Testis (tissue), 3 donors: ENCODE data around the gene CACNA1C. TPM values are rescaled to one million over a fixed set of nuclear protein-coding genes. Genes with fewer than 3 reads are reported as not detected.

Experiments
- DNase-seq: peaks from one replicate; pipeline ENCODE4 v3.0.0-alpha.2; 2019
- H3K27ac ChIP-seq, 2 donors: fragments of 200-600 bp; sonication (generic); one replicate each; pipeline ENCODE4 v1.5.1; 2019
- H3K27me3 ChIP-seq: fragments of 200-600 bp; sonication (generic); one replicate; pipeline ENCODE4 v1.5.1; 2019
- H3K36me3 ChIP-seq: fragments of 200-600 bp; sonication (generic); one replicate; pipeline ENCODE4 v1.5.1; 2017; ENCODE audit warnings: low read depth; ENCODE audit errors: missing control alignments
- H3K4me1 ChIP-seq: fragments of 200-600 bp; sonication (generic); one replicate; pipeline ENCODE4 v1.5.1; 2019
- H3K4me3 ChIP-seq, 2 donors: fragments of 200-600 bp; sonication (generic); one replicate each; pipeline ENCODE4 v1.5.1; 2017 to 2019
- H3K9me3 ChIP-seq: fragments of 200-600 bp; sonication (generic); one replicate; pipeline ENCODE4 v1.5.1; 2017
- POLR2A ChIP-seq: fragments of 450-650 bp; IDR thresholded peaks from one replicate; pipeline ENCODE4 v1.6.1; 2017; ENCODE audit warnings: antibody characterized with exemption, mild to moderate bottlenecking, moderate library complexity
- WGBS, 2 donors: methylation state at CpG; one replicate each; pipeline ENCODE4 v1.1.5; 2018; 5-methylcytosine and 5-hydroxymethylcytosine counted together
- intact Hi-C: fragments of 100-400 bp; cut with DNase I; formaldehyde crosslinking; loops from one replicate; pipeline ENCODE4 v1.15.1; 2023; ENCODE audit warnings: low total_unique reads
- polyA plus RNA-seq: library from polyadenylated mRNA; stranded (reverse); fragments of 350-450 nt; fragmentation: Illumina TruSeq; extraction: RNeasy Lipid Tissue Mini Kit (QIAGEN cat#74804); gene quantifications from one replicate; pipeline ENCODE4 v1.2.3, GENCODE V29; 2014; ENCODE audit warnings: low read depth, low replicate concordance; ENCODE audit not compliant: insufficient read depth
- total RNA-seq, 2 donors: library from RNA; depleted of rRNA; stranded (reverse); fragments of >200 nt; gene quantifications; one replicate each; pipeline ENCODE4 v1.2.3, GENCODE V29; 2016
- TF ChIP-seq, protein P1 (sequence below), 3 experiments: fragments of 450-650 bp in 2 of 3; fragments of 200-600 bp in 1 of 3; sonication (generic) in 1 of 3; IDR thresholded peaks; one replicate each; pipeline ENCODE4 v1.5.1; 2016 to 2019; ENCODE audit warnings: antibody characterized with exemption in 3 of 3, mild to moderate bottlenecking in 2 of 3, moderate library complexity in 1 of 3

CACNA1C gene
- total and polyA plus RNA-seq, 3 donors from 2014 or later = 20.3 to 36.8 (median 32.0) TPM

DNA sequence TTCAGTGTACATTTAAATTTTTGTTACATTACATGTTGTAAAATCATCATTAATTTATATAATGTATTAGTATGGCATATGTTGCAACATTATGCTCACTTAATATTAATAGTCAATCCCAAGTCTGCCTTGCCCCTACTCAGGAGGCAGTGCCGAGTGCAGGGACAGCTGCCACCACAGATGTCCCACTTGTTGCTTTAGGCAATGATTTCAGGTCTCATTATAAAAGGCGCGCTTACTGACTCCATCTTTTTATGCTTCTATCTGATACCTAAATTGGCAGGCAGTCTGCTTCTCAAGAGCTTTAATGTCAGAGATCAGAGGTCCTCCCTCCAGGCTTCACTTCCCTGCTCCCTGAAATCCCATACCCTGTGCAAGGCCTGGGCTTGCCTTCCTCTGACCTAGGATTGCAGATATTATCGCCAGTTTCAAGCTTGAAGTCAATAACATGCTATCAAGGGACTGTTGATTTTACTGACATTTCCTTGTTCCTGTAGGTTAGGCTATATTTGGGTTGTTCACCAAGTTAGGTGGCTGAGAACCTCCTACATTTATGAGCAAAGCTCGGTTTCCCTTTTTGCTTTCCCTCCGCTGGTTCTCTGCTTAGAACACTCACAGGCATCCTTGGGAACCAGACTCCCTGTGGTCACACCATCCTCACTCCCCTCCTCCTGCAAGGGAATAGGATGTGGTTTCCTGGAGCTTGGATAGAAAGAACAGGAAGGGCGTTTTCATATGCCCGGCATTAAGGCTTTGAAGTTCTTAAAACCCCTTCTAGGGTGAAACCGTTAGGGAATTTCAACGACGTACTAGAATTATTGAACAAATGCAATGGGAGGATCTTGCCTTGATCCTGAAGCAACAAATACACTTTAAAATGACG is 533.6 kb downstream of the CACNA1C start:
- Histone ChIP-seq H3K4me1 (no peaks in the 10 kb centered on the region), H3K27ac (no peak overlapping the region), H3K9me3 (no peaks in the 10 kb centered on the region), H3K4me3 (no peak overlapping the region), H3K36me3 (no peaks in the 10 kb centered on the region), H3K27me3 (no peaks in the 10 kb centered on the region)
- WGBS, 2 donors = 79 to 80% methylated on average over 12 of the region's 12 CpGs
- no peak for TF ChIP-seq POLR2A
- TF ChIP-seq, protein P1, sequence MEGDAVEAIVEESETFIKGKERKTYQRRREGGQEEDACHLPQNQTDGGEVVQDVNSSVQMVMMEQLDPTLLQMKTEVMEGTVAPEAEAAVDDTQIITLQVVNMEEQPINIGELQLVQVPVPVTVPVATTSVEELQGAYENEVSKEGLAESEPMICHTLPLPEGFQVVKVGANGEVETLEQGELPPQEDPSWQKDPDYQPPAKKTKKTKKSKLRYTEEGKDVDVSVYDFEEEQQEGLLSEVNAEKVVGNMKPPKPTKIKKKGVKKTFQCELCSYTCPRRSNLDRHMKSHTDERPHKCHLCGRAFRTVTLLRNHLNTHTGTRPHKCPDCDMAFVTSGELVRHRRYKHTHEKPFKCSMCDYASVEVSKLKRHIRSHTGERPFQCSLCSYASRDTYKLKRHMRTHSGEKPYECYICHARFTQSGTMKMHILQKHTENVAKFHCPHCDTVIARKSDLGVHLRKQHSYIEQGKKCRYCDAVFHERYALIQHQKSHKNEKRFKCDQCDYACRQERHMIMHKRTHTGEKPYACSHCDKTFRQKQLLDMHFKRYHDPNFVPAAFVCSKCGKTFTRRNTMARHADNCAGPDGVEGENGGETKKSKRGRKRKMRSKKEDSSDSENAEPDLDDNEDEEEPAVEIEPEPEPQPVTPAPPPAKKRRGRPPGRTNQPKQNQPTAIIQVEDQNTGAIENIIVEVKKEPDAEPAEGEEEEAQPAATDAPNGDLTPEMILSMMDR (IDR thresholded peaks at IDR 0.05) = no peak
- DNase-seq = no peak
- intact Hi-C loops = loop anchor here (10.0 kb wide), 1 partner anchor 532 kb away; the partner anchor contains the start of gene CACNA1C

DNA sequence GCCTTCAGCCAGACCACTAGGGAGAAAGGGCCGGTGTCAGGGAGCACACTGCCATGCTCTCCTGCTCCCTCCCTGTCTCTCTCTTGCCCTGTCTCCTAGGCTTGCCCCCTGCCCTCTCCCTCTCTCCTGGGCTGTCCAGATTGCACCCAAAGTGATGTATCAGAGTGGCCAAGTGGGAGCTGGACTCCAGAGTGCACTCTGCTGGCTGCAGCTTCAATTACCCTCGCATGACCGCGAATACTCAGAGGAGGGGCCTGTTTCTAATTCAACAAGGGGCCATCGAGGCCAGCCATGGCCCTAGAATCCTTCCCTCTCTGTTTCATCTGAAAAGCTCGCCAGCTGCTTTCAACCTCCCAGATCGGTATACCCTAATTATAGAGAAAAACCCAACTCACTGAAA is 535.6 kb downstream of the CACNA1C start:
- 93 to 94% methylated on average over 7 of the region's 7 CpGs for WGBS, 2 donors
- Histone ChIP-seq H3K9me3 (no peaks in the 10 kb centered on the region), H3K27ac (no peak overlapping the region), H3K36me3 (no peaks in the 10 kb centered on the region), H3K27me3 (no peaks in the 10 kb centered on the region), H3K4me3 (no peak overlapping the region), H3K4me1 (no peaks in the 10 kb centered on the region)
- no peak for DNase-seq
- no peak for TF ChIP-seq POLR2A
- TF ChIP-seq, protein P1 (IDR thresholded peaks at IDR 0.05) = no peak
- intact Hi-C loops = loop anchor here (10.0 kb wide), 1 partner anchor 534 kb away; the partner anchor contains the start of gene CACNA1C

DNA sequence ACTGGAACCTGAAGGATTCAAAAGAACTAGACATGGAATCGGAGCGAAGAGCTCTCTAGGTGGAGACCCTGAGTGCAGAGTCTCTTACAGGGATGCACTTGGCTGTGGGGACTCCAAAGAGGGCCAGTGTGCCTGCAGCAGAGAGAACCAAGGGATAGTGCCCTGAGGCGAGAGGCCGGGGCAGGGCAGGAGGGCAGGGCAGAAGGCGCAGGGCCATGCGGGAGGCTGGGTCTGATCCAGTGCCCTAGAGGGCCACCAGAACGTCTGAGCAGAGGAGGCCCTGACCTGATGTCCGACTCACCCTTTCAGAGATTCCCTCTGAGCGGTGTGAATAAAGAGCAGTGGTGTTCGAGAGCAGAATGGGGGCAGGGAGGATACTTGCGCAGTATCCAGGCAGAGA is 536.6 kb downstream of the CACNA1C start:
- H3K27me3 ChIP-seq = no peaks in the 10 kb centered on the region
- TF ChIP-seq POLR2A = no peak
- TF ChIP-seq, protein P1 (IDR thresholded peaks at IDR 0.05) = no peak
- H3K9me3 ChIP-seq = no peaks in the 10 kb centered on the region
- H3K36me3 ChIP-seq = no peaks in the 10 kb centered on the region
- no peak overlapping the region for H3K4me3 ChIP-seq
- 92 to 94% methylated on average over 10 to 11 of the region's 11 CpGs for WGBS, 2 donors
- no peaks in the 10 kb centered on the region for H3K4me1 ChIP-seq
- H3K27ac ChIP-seq = no peak overlapping the region
- DNase-seq = no peak
- intact Hi-C loops = loop anchor here (10.0 kb wide), 1 partner anchor 535 kb away; the partner anchor contains the start of gene CACNA1C

DNA sequence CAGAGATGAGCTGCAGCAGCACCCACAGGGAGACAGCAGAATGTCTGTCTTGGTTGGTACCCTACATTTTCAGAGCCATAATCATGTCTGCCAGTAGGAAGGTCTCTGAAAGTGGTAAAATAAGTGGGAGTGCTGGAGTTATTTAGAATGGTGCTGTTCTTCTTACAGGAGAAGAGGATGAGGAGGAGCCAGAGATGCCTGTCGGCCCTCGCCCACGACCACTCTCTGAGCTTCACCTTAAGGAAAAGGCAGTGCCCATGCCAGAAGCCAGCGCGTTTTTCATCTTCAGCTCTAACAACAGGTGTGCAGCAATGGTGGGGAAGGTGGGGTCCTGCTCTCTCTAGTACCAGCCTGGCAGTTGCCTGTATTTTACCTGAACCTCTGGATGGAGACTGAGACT is 540.3 kb downstream of the CACNA1C start:
- H3K36me3 ChIP-seq = no peaks in the 10 kb centered on the region
- no peak overlapping the region for H3K4me3 ChIP-seq
- TF ChIP-seq, protein P1 (IDR thresholded peaks at IDR 0.05) = no peak
- no peak for TF ChIP-seq POLR2A
- intact Hi-C loops = no loop called here
- H3K27me3 ChIP-seq = no peaks in the 10 kb centered on the region
- H3K4me1 ChIP-seq = no peaks in the 10 kb centered on the region
- WGBS, 2 donors = 90 to 96% methylated on average over 5 of the region's 5 CpGs
- DNase-seq = no peak
- H3K9me3 ChIP-seq = no peaks in the 10 kb centered on the region
- no peak overlapping the region for H3K27ac ChIP-seq
